Suprapubic skin (tissue), 4 donors: ENCODE data around the gene CTNNBL1. TPM values are rescaled to one million over a fixed set of nuclear protein-coding genes. Genes with fewer than 3 reads are reported as not detected.

Source experiments
- DNase-seq, 2 donors: peaks; one replicate each; pipeline ENCODE4 v3.0.0-alpha.2; 2019; ENCODE audit warnings: low spot score in 2 of 2
- H3K27ac ChIP-seq: fragments of 200-600 bp; sonication (generic); one replicate; pipeline ENCODE4 v1.5.1; 2019
- H3K27me3 ChIP-seq: fragments of 200-600 bp; sonication (generic); one replicate; pipeline ENCODE4 v1.5.1; 2019
- H3K36me3 ChIP-seq: fragments of 200-600 bp; sonication (generic); one replicate; pipeline ENCODE4 v1.5.1; 2019
- H3K4me1 ChIP-seq: fragments of 200-600 bp; sonication (generic); one replicate; pipeline ENCODE4 v1.5.1; 2019
- H3K4me3 ChIP-seq: fragments of 200-600 bp; sonication (generic); one replicate; pipeline ENCODE4 v1.5.1; 2019; ENCODE audit warnings: mild to moderate bottlenecking
- H3K9me3 ChIP-seq: fragments of 200-600 bp; sonication (generic); one replicate; pipeline ENCODE4 v1.5.1; 2019
- CTCF ChIP-seq, 2 donors: fragments of 200-600 bp in 1 of 2; fragments of 450-650 bp in 1 of 2; sonication (generic) in 1 of 2; IDR thresholded peaks; one replicate each; pipeline ENCODE4 v1.5.1; 2016 to 2019; ENCODE audit warnings: antibody characterized with exemption in 2 of 2, mild to moderate bottlenecking in 1 of 2, moderate library complexity in 1 of 2
- EP300 ChIP-seq: sonication (generic); formaldehyde crosslinking; IDR thresholded peaks from one replicate; pipeline ENCODE4 v1.6.1; 2017; ENCODE audit warnings: antibody characterized with exemption
- POLR2A ChIP-seq, 2 donors: fragments of 450-650 bp; IDR thresholded peaks; one replicate each; pipeline ENCODE4 v1.6.1; 2017; ENCODE audit warnings: antibody characterized with exemption in 2 of 2, mild to moderate bottlenecking in 2 of 2, moderate library complexity in 2 of 2
- POLR2AphosphoS5 ChIP-seq, 3 donors: sonication (generic); formaldehyde crosslinking; IDR thresholded peaks; one replicate each; pipeline ENCODE4 v1.6.1; 2017; ENCODE audit warnings: antibody characterized with exemption in 3 of 3
- WGBS: methylation state at CpG from one replicate; pipeline ENCODE4 v1.1.5; 2018; 5-methylcytosine and 5-hydroxymethylcytosine counted together
- total RNA-seq, 4 donors: library from RNA; depleted of rRNA; stranded (reverse); fragments of >200 nt; gene quantifications; one replicate each; pipeline ENCODE4 v1.1.0, GENCODE V29; 2016

The CTNNBL1 gene
- total RNA-seq, 4 donors from 2014 or later, result 17.2 to 27.4 (median 26.1) TPM

- Histone ChIP-seq H3K27me3 (no peaks in the 10 kb centered on the region), H3K9me3 (no peaks in the 10 kb centered on the region), H3K4me3 (no peak overlapping the region), H3K4me1 (no peaks in the 10 kb centered on the region), H3K27ac (no peak overlapping the region), H3K36me3 (peaks cover 52% of the 10 kb centered on the region)
- 93% methylated on average over 15 of the region's 15 CpGs for WGBS
- TF ChIP-seq POLR2A (IDR thresholded peaks at IDR 0.05) (no peak), CTCF (IDR thresholded peaks at IDR 0.05) (no peak), POLR2AphosphoS5 (IDR thresholded peaks at IDR 0.05) (no peak), EP300 (no peak)
- no peak for DNase-seq
Measured at GRCh38 chr20:37859406-37860171, 165.8 kb downstream of the CTNNBL1 start.

- DNase-seq, result no peak
- 82% methylated on average over 5 of the region's 5 CpGs for WGBS
- H3K9me3 ChIP-seq, result no peaks in the 10 kb centered on the region
- H3K36me3 ChIP-seq, result peaks cover 52% of the 10 kb centered on the region
- no peaks in the 10 kb centered on the region for H3K27me3 ChIP-seq
- H3K27ac ChIP-seq, result no peak overlapping the region
- H3K4me1 ChIP-seq, result no peaks in the 10 kb centered on the region
- TF ChIP-seq EP300, result no peak
- TF ChIP-seq POLR2AphosphoS5 (IDR thresholded peaks at IDR 0.05), result no peak
- TF ChIP-seq POLR2A (IDR thresholded peaks at IDR 0.05), result no peak
- TF ChIP-seq CTCF (IDR thresholded peaks at IDR 0.05), result no peak
- no peak overlapping the region for H3K4me3 ChIP-seq
Measured at GRCh38 chr20:37863289-37863688, 169.5 kb downstream of the CTNNBL1 start.

- no peaks in the 10 kb centered on the region for H3K27me3 ChIP-seq
- DNase-seq, result peak; percentile 35 to 40
- peaks cover 56% of the 10 kb centered on the region for H3K36me3 ChIP-seq
- H3K4me3 ChIP-seq, result no peak overlapping the region
- H3K4me1 ChIP-seq, result no peaks in the 10 kb centered on the region
- no peak for TF ChIP-seq POLR2A (IDR thresholded peaks at IDR 0.05)
- TF ChIP-seq POLR2AphosphoS5 (IDR thresholded peaks at IDR 0.05), result no peak
- TF ChIP-seq CTCF (IDR thresholded peaks at IDR 0.05), result no peak
- TF ChIP-seq EP300, result no peak
- WGBS, result 65% methylated on average over 6 of the region's 8 CpGs
- H3K9me3 ChIP-seq, result no peaks in the 10 kb centered on the region
- H3K27ac ChIP-seq, result no peak overlapping the region
Measured at GRCh38 chr20:37864298-37864697, 170.5 kb downstream of the CTNNBL1 start.

GRCh38 chr20:37866051-37866450 lies 172.2 kb downstream of the CTNNBL1 start:
- H3K4me3 ChIP-seq, result no peak overlapping the region
- H3K4me1 ChIP-seq, result no peaks in the 10 kb centered on the region
- no peaks in the 10 kb centered on the region for H3K9me3 ChIP-seq
- DNase-seq, result no peak
- TF ChIP-seq CTCF (IDR thresholded peaks at IDR 0.05) (no peak), POLR2A (IDR thresholded peaks at IDR 0.05) (no peak), POLR2AphosphoS5 (IDR thresholded peaks at IDR 0.05) (no peak), EP300 (no peak)
- H3K36me3 ChIP-seq, result peaks cover 58% of the 10 kb centered on the region
- no peak overlapping the region for H3K27ac ChIP-seq
- WGBS, result 94% methylated on average over 7 of the region's 10 CpGs
- no peaks in the 10 kb centered on the region for H3K27me3 ChIP-seq

GRCh38 chr20:37867289-37868195 lies 173.7 kb downstream of the CTNNBL1 start:
- TF ChIP-seq POLR2AphosphoS5 (IDR thresholded peaks at IDR 0.05) (no peak), POLR2A (IDR thresholded peaks at IDR 0.05) (no peak), EP300 (no peak), CTCF (IDR thresholded peaks at IDR 0.05) (no peak)
- H3K4me3 ChIP-seq, result no peak overlapping the region
- no peak for DNase-seq
- no peaks in the 10 kb centered on the region for H3K4me1 ChIP-seq
- no peak overlapping the region for H3K27ac ChIP-seq
- WGBS, result 80% methylated on average over 12 of the region's 15 CpGs
- no peaks in the 10 kb centered on the region for H3K27me3 ChIP-seq
- no peaks in the 10 kb centered on the region for H3K9me3 ChIP-seq
- H3K36me3 ChIP-seq, result peaks cover 58% of the 10 kb centered on the region
